GM21367 (cell line): ENCODE results near the gene ANTXRL.
"Not testable (repeated sequence)": the region's sequence is repeated elsewhere in the genome, so short reads cannot be mapped to it uniquely, and the experiment has no call there.

Experiments
- ATAC-seq: cut with Tn5 transposase; IDR thresholded peaks from one replicate; pipeline ENCODE4 v1.9.1; 2021; ENCODE audit not compliant: unreplicated experiment

ANTXRL gene

GRCh38 chr10:46272863-46273415, 13.9 kb upstream of the ANTXRL start:
- ATAC-seq, result no peak

- no peak for ATAC-seq
These were observed 13.0 kb upstream of the ANTXRL start for GRCh38 chr10:46273506-46274477.

GRCh38 chr10:46277840-46278239, 9.0 kb upstream of the ANTXRL start:
- ATAC-seq, result no peak

GRCh38 chr10:46282421-46282831, 4.4 kb upstream of the ANTXRL start:
- ATAC-seq, result not testable (repeated sequence)

- ATAC-seq, result peak; percentile 38
These were observed 3.8 kb upstream of the ANTXRL start for GRCh38 chr10:46282842-46283574.

- no peak for ATAC-seq
These were observed 3.1 kb upstream of the ANTXRL start for GRCh38 chr10:46283580-46284285.

- ATAC-seq, result peak; percentile 87
These were observed 2.2 kb upstream of the ANTXRL start for GRCh38 chr10:46284286-46285229.

GRCh38 chr10:46285300-46285699, 1.5 kb upstream of the ANTXRL start:
- no peak for ATAC-seq

- no peak for ATAC-seq
These were observed 704 bp upstream of the ANTXRL start for GRCh38 chr10:46285966-46286620.

- ATAC-seq, result no peak
These were observed 1.2 kb downstream of the ANTXRL start for GRCh38 chr10:46287846-46288477.

- no peak for ATAC-seq
These were observed 1.9 kb downstream of the ANTXRL start for GRCh38 chr10:46288601-46289206.

- no peak for ATAC-seq
These were observed 2.5 kb downstream of the ANTXRL start for GRCh38 chr10:46289209-46289810.

- ATAC-seq, result no peak
These were observed 3.5 kb downstream of the ANTXRL start for GRCh38 chr10:46290101-46290886.

GRCh38 chr10:46291817-46292572, 5.2 kb downstream of the ANTXRL start:
- ATAC-seq, result no peak

- ATAC-seq, result no peak
These were observed 5.8 kb downstream of the ANTXRL start for GRCh38 chr10:46292573-46293023.

- no peak for ATAC-seq
These were observed 6.4 kb downstream of the ANTXRL start for GRCh38 chr10:46293228-46293627.
